Astrocyte (in vitro differentiated cells and primary cell): ENCODE data around the gene ARHGAP30. TPM values are rescaled to one million over a fixed set of nuclear protein-coding genes. Genes with fewer than 3 reads are reported as not detected.

Experiments used
- DNase-seq: peaks from one replicate; pipeline ENCODE4 v3.0.0-alpha.2; 2010; ENCODE audit warnings: low read depth
- FAIRE-seq: peaks from 2 replicates; lab custom pipeline; 2011; peaks lifted over from hg19 to GRCh38; lab: Jason Lieb, UNC
- H2AFZ ChIP-seq: 2 replicates; pipeline ENCODE4 v1.6.0; 2012; ENCODE audit warnings: low read depth, low read length, inconsistent platforms
- H3K27ac ChIP-seq: 2 replicates; pipeline ENCODE4 v1.5.1; 2011; ENCODE audit warnings: low read depth, low read length, inconsistent platforms
- H3K27me3 ChIP-seq: 2 replicates; pipeline ENCODE4 v1.6.0; 2011; ENCODE audit warnings: low read length, inconsistent platforms; ENCODE audit not compliant: insufficient read depth
- H3K36me3 ChIP-seq: 2 replicates; pipeline ENCODE4 v1.5.1; 2011; ENCODE audit warnings: low read length, inconsistent platforms; ENCODE audit not compliant: insufficient read depth
- H3K4me1 ChIP-seq: 2 replicates; pipeline ENCODE4 v1.5.1; 2011; ENCODE audit warnings: low read length, inconsistent platforms; ENCODE audit not compliant: insufficient read depth
- H3K4me2 ChIP-seq: 2 replicates; pipeline ENCODE4 v1.6.0; 2012; ENCODE audit warnings: low read length, inconsistent platforms
- H3K4me3 ChIP-seq: 2 replicates; pipeline ENCODE4 v1.5.1; 2011; ENCODE audit warnings: low read depth, mild to moderate bottlenecking, low read length, inconsistent platforms; ENCODE audit not compliant: insufficient read depth
- H3K79me2 ChIP-seq: 2 replicates; pipeline ENCODE4 v1.6.0; 2012; ENCODE audit warnings: mild to moderate bottlenecking, low read length, inconsistent platforms; ENCODE audit not compliant: insufficient read depth
- H3K9ac ChIP-seq: 2 replicates; pipeline ENCODE4 v1.6.0; 2012; ENCODE audit warnings: mild to moderate bottlenecking, low read length, inconsistent platforms
- H3K9me3 ChIP-seq: 2 replicates; pipeline ENCODE4 v1.5.1; 2012; ENCODE audit warnings: low read depth, mild to moderate bottlenecking, low read length, inconsistent platforms; ENCODE audit not compliant: insufficient read depth
- H4K20me1 ChIP-seq: 2 replicates; pipeline ENCODE4 v1.6.0; 2012; ENCODE audit warnings: low read length, inconsistent platforms; ENCODE audit not compliant: insufficient read depth
- H3K27ac Mint-ChIP-seq: one replicate; pipeline ENCODE4 v1.8.0; 2021; ENCODE audit warnings: mild to moderate bottlenecking, mixed read lengths; ENCODE audit not compliant: unreplicated experiment
- H3K27me3 Mint-ChIP-seq: one replicate; pipeline ENCODE4 v1.8.0; 2021; ENCODE audit warnings: low read depth, mixed read lengths; ENCODE audit not compliant: unreplicated experiment
- H3K36me3 Mint-ChIP-seq: one replicate; pipeline ENCODE4 v1.8.0; 2021; ENCODE audit warnings: low read depth, mixed read lengths; ENCODE audit not compliant: unreplicated experiment
- H3K4me1 Mint-ChIP-seq: one replicate; pipeline ENCODE4 v1.8.0; 2021; ENCODE audit warnings: low read depth, mixed read lengths; ENCODE audit not compliant: unreplicated experiment
- H3K4me3 Mint-ChIP-seq: one replicate; pipeline ENCODE4 v1.8.0; 2021; ENCODE audit warnings: mild to moderate bottlenecking, moderate library complexity, mixed read lengths; ENCODE audit not compliant: unreplicated experiment
- H3K9me3 Mint-ChIP-seq: one replicate; pipeline ENCODE4 v1.8.0; 2021; ENCODE audit warnings: mild to moderate bottlenecking, mixed read lengths; ENCODE audit not compliant: unreplicated experiment
- EZH2 ChIP-seq: IDR thresholded peaks from 2 replicates; pipeline ENCODE4 v1.6.1; 2012; ENCODE audit warnings: mild to moderate bottlenecking, low read length, inconsistent platforms; ENCODE audit not compliant: insufficient read depth
- total RNA-seq: library from RNA; stranded (reverse); gene quantifications from 2 replicates; pipeline ENCODE4 v1.2.1, GENCODE V29; 2021
- TF ChIP-seq, protein P1 (sequence below): IDR thresholded peaks from 2 replicates; pipeline ENCODE4 v1.5.1; 2011; ENCODE audit warnings: low read depth, mild to moderate bottlenecking, inconsistent platforms, low read length, moderate library complexity; ENCODE audit not compliant: insufficient read depth

The ARHGAP30 gene
- total RNA-seq, 1 donor from 2014 or later: 0.25 TPM

GRCh38 chr1:161082483-161082882 lies 12.8 kb upstream of the ARHGAP30 start:
- no peak for TF ChIP-seq EZH2
- TF ChIP-seq, protein P1, sequence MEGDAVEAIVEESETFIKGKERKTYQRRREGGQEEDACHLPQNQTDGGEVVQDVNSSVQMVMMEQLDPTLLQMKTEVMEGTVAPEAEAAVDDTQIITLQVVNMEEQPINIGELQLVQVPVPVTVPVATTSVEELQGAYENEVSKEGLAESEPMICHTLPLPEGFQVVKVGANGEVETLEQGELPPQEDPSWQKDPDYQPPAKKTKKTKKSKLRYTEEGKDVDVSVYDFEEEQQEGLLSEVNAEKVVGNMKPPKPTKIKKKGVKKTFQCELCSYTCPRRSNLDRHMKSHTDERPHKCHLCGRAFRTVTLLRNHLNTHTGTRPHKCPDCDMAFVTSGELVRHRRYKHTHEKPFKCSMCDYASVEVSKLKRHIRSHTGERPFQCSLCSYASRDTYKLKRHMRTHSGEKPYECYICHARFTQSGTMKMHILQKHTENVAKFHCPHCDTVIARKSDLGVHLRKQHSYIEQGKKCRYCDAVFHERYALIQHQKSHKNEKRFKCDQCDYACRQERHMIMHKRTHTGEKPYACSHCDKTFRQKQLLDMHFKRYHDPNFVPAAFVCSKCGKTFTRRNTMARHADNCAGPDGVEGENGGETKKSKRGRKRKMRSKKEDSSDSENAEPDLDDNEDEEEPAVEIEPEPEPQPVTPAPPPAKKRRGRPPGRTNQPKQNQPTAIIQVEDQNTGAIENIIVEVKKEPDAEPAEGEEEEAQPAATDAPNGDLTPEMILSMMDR: no peak
- peak overlapping the region; percentile 28 for H3K4me3 Mint-ChIP-seq
- H3K4me2 ChIP-seq: no peak overlapping the region
- no peaks in the 10 kb centered on the region for H3K27me3 Mint-ChIP-seq
- no peak overlapping the region for H3K27ac ChIP-seq
- H3K4me3 ChIP-seq: no peak overlapping the region
- H3K4me1 Mint-ChIP-seq: peaks cover 55% of the 10 kb centered on the region
- H3K9me3 Mint-ChIP-seq: peaks cover 4% of the 10 kb centered on the region
- H4K20me1 ChIP-seq: no peaks in the 10 kb centered on the region
- no peak for FAIRE-seq
- no peak overlapping the region for H3K9ac ChIP-seq
- H3K36me3 Mint-ChIP-seq: no peaks in the 10 kb centered on the region
- H3K27ac Mint-ChIP-seq: peak overlapping the region; percentile 89
- H3K27me3 ChIP-seq: no peaks in the 10 kb centered on the region
- H3K36me3 ChIP-seq: no peaks in the 10 kb centered on the region
- no peaks in the 10 kb centered on the region for H3K9me3 ChIP-seq
- no peak overlapping the region for H2AFZ ChIP-seq
- no peak for DNase-seq
- H3K79me2 ChIP-seq: no peaks in the 10 kb centered on the region
- H3K4me1 ChIP-seq: peaks cover 35% of the 10 kb centered on the region

DNA sequence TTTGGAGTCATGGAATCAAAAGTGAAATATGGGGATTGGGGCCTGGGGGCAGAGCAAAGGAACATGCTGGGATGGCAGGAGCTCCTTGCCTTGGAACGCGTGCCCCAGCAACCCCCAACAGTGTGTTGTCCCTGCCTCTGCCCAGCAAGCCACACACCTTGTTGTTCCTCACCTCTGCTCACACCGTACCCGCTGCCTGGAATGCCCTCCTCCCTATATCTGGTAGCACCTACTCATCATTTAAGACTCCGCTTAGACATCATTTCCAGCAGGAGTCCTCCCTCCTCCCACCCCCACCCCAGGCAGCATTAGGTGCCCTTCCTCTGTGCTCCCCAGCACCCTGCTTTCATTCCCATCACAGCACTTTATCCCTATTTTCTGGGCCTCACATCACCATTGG lies 11.8 kb upstream of the ARHGAP30 start:
- Histone ChIP-seq H3K79me2 (no peaks in the 10 kb centered on the region), H3K9ac (no peak overlapping the region), H3K27ac (no peak overlapping the region), H3K4me3 (no peak overlapping the region), H3K27me3 (no peaks in the 10 kb centered on the region), H3K9me3 (no peaks in the 10 kb centered on the region), H3K36me3 (no peaks in the 10 kb centered on the region), H3K4me1 (peaks cover 35% of the 10 kb centered on the region), H3K4me2 (no peak overlapping the region), H4K20me1 (no peaks in the 10 kb centered on the region), H2AFZ (no peak overlapping the region)
- Mint-ChIP-seq H3K36me3 (no peaks in the 10 kb centered on the region), H3K27me3 (no peaks in the 10 kb centered on the region), H3K4me1 (peaks cover 54% of the 10 kb centered on the region), H3K27ac (peak overlapping the region; percentile 94), H3K4me3 (no peak overlapping the region), H3K9me3 (peaks cover 6% of the 10 kb centered on the region)
- DNase-seq: no peak
- TF ChIP-seq, protein P1: no peak
- TF ChIP-seq EZH2: no peak
- no peak for FAIRE-seq

- no peaks in the 10 kb centered on the region for H3K27me3 ChIP-seq
- H3K4me1 ChIP-seq: peaks cover 34% of the 10 kb centered on the region
- H3K4me2 ChIP-seq: peak overlapping the region; percentile 4
- Mint-ChIP-seq H3K4me3 (peak overlapping the region; percentile 55), H3K27ac (peak overlapping the region; percentile 94), H3K36me3 (no peaks in the 10 kb centered on the region), H3K4me1 (peaks cover 48% of the 10 kb centered on the region), H3K27me3 (no peaks in the 10 kb centered on the region), H3K9me3 (peaks cover 7% of the 10 kb centered on the region)
- H3K79me2 ChIP-seq: no peaks in the 10 kb centered on the region
- no peak overlapping the region for H3K9ac ChIP-seq
- no peak overlapping the region for H2AFZ ChIP-seq
- H3K4me3 ChIP-seq: no peak overlapping the region
- no peaks in the 10 kb centered on the region for H3K9me3 ChIP-seq
- H3K27ac ChIP-seq: no peak overlapping the region
- DNase-seq (peak; percentile 65), FAIRE-seq (no peak)
- H3K36me3 ChIP-seq: no peaks in the 10 kb centered on the region
- TF ChIP-seq EZH2: no peak
- TF ChIP-seq, protein P1: no peak
- H4K20me1 ChIP-seq: no peaks in the 10 kb centered on the region
Measured at GRCh38 chr1:161080441-161081405, 11.0 kb upstream of the ARHGAP30 start.
